Colonic mucosa (tissue), 4 donors: ENCODE results near the gene COMMD3. TPM values are rescaled to one million over a fixed set of nuclear protein-coding genes. Genes with fewer than 3 reads are reported as not detected.

ENCODE experiments used
- DNase-seq: peaks from one replicate; pipeline ENCODE4 v3.0.0-alpha.2; 2020
- H3K27ac ChIP-seq: fragments of 200-600 bp; one replicate; pipeline ENCODE4 v1.8.0; 2021
- H3K27me3 ChIP-seq: fragments of 200-600 bp; one replicate; pipeline ENCODE4 v1.8.0; 2021
- H3K36me3 ChIP-seq: fragments of 200-600 bp; one replicate; pipeline ENCODE4 v1.8.0; 2021
- H3K4me1 ChIP-seq: fragments of 200-600 bp; one replicate; pipeline ENCODE4 v1.8.0; 2021; ENCODE audit warnings: mild to moderate bottlenecking
- H3K4me3 ChIP-seq: fragments of 200-600 bp; one replicate; pipeline ENCODE4 v1.8.0; 2021
- H3K9ac ChIP-seq, 2 donors: one replicate each; pipeline ENCODE4 v1.7.0; 2013; ENCODE audit warnings: control low read depth in 2 of 2, low read depth in 2 of 2, low read length in 2 of 2
- H3K9me3 ChIP-seq: fragments of 200-600 bp; one replicate; pipeline ENCODE4 v1.8.0; 2021
- intact Hi-C: fragments of 100-400 bp; cut with DNase I; formaldehyde crosslinking; loops from one replicate; pipeline ENCODE4 v1.14.1; 2022
- total RNA-seq, 2 donors: library from RNA; stranded (reverse); fragmentation: NEBNext Ultra II Directional in 1 of 2; extraction: Animal tissue kit (Norgen Biotek cat#: 25700) in 1 of 2; gene quantifications; one replicate each; pipeline ENCODE4 v1.2.1, GENCODE V29; 2021
- TF ChIP-seq, protein P1 (sequence below): fragments of 200-600 bp; IDR thresholded peaks from one replicate; pipeline ENCODE4 v1.8.0; 2022; ENCODE audit warnings: antibody characterized with exemption, mild to moderate bottlenecking
- donor health status: healthy.
- donor health status: DM: no; HTN: no; CAD: no.
- donor health status: DM: no; HTN: no; CAD: no.

Gene COMMD3
- total RNA-seq, 2 donors from 2014 or later, result 41.3 to 45.7 TPM

GRCh38 chr10:22344781-22345300, 28.7 kb downstream of the COMMD3 start:
- no peaks in the 10 kb centered on the region for H3K36me3 ChIP-seq
- peaks cover 58% of the 10 kb centered on the region for H3K27me3 ChIP-seq
- no peak overlapping the region for H3K27ac ChIP-seq
- no peaks in the 10 kb centered on the region for H3K9me3 ChIP-seq
- TF ChIP-seq, protein P1, sequence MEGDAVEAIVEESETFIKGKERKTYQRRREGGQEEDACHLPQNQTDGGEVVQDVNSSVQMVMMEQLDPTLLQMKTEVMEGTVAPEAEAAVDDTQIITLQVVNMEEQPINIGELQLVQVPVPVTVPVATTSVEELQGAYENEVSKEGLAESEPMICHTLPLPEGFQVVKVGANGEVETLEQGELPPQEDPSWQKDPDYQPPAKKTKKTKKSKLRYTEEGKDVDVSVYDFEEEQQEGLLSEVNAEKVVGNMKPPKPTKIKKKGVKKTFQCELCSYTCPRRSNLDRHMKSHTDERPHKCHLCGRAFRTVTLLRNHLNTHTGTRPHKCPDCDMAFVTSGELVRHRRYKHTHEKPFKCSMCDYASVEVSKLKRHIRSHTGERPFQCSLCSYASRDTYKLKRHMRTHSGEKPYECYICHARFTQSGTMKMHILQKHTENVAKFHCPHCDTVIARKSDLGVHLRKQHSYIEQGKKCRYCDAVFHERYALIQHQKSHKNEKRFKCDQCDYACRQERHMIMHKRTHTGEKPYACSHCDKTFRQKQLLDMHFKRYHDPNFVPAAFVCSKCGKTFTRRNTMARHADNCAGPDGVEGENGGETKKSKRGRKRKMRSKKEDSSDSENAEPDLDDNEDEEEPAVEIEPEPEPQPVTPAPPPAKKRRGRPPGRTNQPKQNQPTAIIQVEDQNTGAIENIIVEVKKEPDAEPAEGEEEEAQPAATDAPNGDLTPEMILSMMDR, result no peak
- no peaks in the 10 kb centered on the region for H3K4me1 ChIP-seq
- peak overlapping the region in 1 of 2 donors; percentile 19 for H3K9ac ChIP-seq
- H3K4me3 ChIP-seq, result peak overlapping the region; percentile 22
- intact Hi-C loops, result loop anchor here (10.0 kb wide), 1 partner anchor 90 kb away; no protein-coding TSS in a partner anchor
- no peak for DNase-seq

DNA sequence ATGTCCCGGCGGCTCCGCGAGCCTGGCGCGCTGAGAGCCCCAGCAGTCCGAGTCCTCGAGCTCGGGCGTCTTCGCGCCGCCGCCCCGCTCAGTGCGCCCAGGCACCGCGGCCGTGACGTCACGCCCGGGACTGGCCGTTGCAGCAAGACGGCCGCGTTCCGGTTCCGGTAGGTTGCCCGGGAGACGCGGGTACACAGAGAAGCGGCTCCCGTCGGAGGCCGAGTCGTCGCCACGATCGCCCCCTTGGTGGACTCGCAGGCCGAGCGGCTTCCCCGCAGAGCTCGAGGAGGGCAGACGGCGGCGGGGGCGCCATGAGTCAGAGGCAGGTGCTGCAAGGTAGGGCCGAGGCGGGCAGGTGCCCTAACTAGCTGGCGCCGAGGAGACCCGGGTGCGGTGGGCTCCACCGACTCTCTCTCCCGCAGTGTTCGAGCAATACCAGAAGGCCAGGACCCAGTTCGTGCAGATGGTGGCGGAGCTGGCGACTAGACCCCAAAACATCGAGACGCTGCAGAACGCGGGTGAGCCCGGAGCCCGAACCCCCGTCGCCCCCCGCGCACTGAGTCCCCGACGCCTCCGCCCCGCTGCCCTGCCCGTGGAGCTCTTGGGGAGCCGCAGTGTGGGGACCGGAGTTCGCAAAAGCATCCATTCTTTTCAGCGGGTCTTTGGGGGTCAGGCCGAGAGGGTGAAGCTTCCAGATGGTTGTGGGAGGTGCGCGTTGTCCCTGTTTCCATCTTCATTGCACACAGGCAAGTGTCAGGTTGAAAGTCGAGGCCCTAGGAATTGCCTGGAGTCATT, 29.3 kb downstream of the COMMD3 start, which contains the start of gene SPAG6:
TSS of gene SPAG6 (plus strand) at position 196 of the 795 bp plus-strand sequence. CDS start at position 312, 116 bp downstream.
- Histone ChIP-seq H3K27me3 (peaks cover 58% of the 10 kb centered on the region), H3K9me3 (no peaks in the 10 kb centered on the region), H3K9ac (peak within 1 kb of the TSS in 1 of 2 donors; percentile 19), H3K4me1 (no peaks in the 10 kb centered on the region), H3K27ac (no peak within 1 kb of the TSS), H3K36me3 (no peaks in the 10 kb centered on the region), H3K4me3 (peak within 1 kb of the TSS; percentile 22)
- TF ChIP-seq, protein P1, result no peak
- intact Hi-C loops, result loop anchor here (10.0 kb wide), 1 partner anchor 91 kb away; no protein-coding TSS in a partner anchor
- DNase-seq, result peak; percentile 58

- TF ChIP-seq, protein P1, result no peak
- H3K9me3 ChIP-seq, result no peaks in the 10 kb centered on the region
- no peak overlapping the region for H3K27ac ChIP-seq
- H3K4me3 ChIP-seq, result no peak overlapping the region
- no peak for DNase-seq
- intact Hi-C loops, result loop anchor here (10.0 kb wide), 1 partner anchor 91 kb away; no protein-coding TSS in a partner anchor
- H3K36me3 ChIP-seq, result no peaks in the 10 kb centered on the region
- no peak overlapping the region for H3K9ac ChIP-seq
- no peaks in the 10 kb centered on the region for H3K4me1 ChIP-seq
- peaks cover 58% of the 10 kb centered on the region for H3K27me3 ChIP-seq
Observed at GRCh38 chr10:22346096-22346661, 30.0 kb downstream of the COMMD3 start.

DNA sequence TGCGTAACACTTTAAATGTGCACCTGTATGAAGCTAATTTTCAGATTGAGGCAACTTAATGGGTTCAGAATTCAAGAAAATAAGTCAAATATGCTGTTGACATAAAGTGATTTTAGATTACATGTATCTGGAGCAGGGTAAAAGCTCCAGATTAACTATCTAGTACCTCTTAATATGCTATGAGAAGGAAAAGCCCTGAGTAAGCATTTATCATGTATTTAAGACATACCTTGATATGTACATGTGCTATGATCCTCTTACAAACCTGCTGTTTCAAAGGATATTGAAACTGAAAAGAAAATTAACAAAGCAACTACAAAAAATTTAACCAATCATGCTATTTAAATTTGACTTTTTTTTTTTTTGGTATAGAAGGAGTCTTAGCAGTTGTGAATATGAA, 33.6 kb downstream of the COMMD3 start:
- intact Hi-C loops, result loop anchor here (10.0 kb wide), 1 partner anchor 95 kb away; no protein-coding TSS in a partner anchor

DNA sequence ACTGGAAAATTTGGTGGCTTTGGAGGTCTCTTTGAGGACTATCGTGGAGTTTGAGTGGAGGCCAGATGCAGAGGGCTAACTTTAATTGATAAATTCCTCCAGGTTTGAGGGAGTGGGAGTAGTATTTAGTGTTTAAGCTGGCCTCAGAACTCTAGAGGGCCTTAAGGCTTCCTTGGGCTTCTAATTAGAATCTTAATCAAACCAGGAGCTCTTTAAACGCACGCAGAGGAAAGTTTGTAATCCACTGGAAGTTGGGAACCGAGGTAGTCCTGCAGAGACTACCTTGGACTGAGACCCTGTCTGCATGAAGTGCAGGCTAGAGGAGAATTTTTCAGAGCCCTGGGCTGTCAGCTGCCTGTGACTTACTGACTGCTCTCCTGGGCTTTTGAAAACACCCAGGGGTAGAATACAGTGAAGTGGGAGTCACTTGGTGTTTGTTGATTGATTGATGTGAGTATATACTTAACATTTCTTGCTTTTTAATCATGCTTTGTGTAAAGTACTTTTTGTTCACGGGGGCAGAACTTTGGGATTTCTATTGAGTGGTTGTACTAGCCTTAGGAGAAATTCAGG, 35.0 kb downstream of the COMMD3 start:
- intact Hi-C loops, result no loop called here
- peaks cover 16% of the 10 kb centered on the region for H3K27me3 ChIP-seq
- no peak overlapping the region for H3K4me3 ChIP-seq
- no peaks in the 10 kb centered on the region for H3K9me3 ChIP-seq
- H3K4me1 ChIP-seq, result no peaks in the 10 kb centered on the region
- DNase-seq, result no peak
- H3K9ac ChIP-seq, result no peak overlapping the region
- no peak overlapping the region for H3K27ac ChIP-seq
- TF ChIP-seq, protein P1, result no peak
- no peaks in the 10 kb centered on the region for H3K36me3 ChIP-seq

More for the DNA sequence above, 33.6 kb downstream of the COMMD3 start:
- Histone ChIP-seq H3K27ac (no peak overlapping the region), H3K36me3 (no peaks in the 10 kb centered on the region), H3K9ac (no peak overlapping the region), H3K27me3 (peaks cover 29% of the 10 kb centered on the region), H3K9me3 (no peaks in the 10 kb centered on the region), H3K4me1 (no peaks in the 10 kb centered on the region), H3K4me3 (no peak overlapping the region)
- TF ChIP-seq, protein P1, result no peak
- DNase-seq, result no peak
